Naive B cell (primary cell): ENCODE results near the gene BHMT2. TPM values are rescaled to one million over a fixed set of nuclear protein-coding genes. Genes with fewer than 3 reads are reported as not detected.
A peak's percentile ranks its signal among the peaks of the same experiment; 100 is the strongest.

Experiments
- ATAC-seq, 2 donors: fragments of 150-1000 bp; cut with Tn5 transposase; 2 replicates each; pipeline ENCODE4 v1.10.0; 2021; ENCODE audit warnings: low read depth in 2 of 2, mild to moderate bottlenecking in 2 of 2, moderate library complexity in 2 of 2
- DNase-seq: peaks from one replicate; pipeline ENCODE4 v3.0.0; 2022
- H3K27ac Mint-ChIP-seq, 6 donors: one replicate each; pipeline ENCODE4 v1.8.0; 2020 to 2022; ENCODE audit warnings: mild to moderate bottlenecking in 6 of 6, mixed read lengths in 6 of 6, moderate library complexity in 5 of 6, inconsistent platforms in 2 of 6
- H3K27me3 Mint-ChIP-seq, 3 donors: one replicate each; pipeline ENCODE4 v1.8.0; 2021 to 2022; ENCODE audit warnings: mixed read lengths in 3 of 3, mild to moderate bottlenecking in 1 of 3
- H3K36me3 Mint-ChIP-seq, 2 donors: one replicate each; pipeline ENCODE4 v1.8.0; 2020 to 2022; ENCODE audit warnings: mixed read lengths in 2 of 2, inconsistent platforms in 1 of 2, mild to moderate bottlenecking in 1 of 2
- H3K4me1 Mint-ChIP-seq, 3 donors: one replicate each; pipeline ENCODE4 v1.8.0; 2020 to 2022; ENCODE audit warnings: mixed read lengths in 3 of 3, inconsistent platforms in 1 of 3, mild to moderate bottlenecking in 1 of 3, moderate library complexity in 1 of 3
- H3K4me3 Mint-ChIP-seq, 8 donors: one replicate each; pipeline ENCODE4 v1.8.0; 2020 to 2022; ENCODE audit warnings: mild to moderate bottlenecking in 8 of 8, mixed read lengths in 8 of 8, moderate library complexity in 8 of 8, inconsistent platforms in 2 of 8
- H3K9me3 Mint-ChIP-seq, 7 donors: one replicate each; pipeline ENCODE4 v1.8.0; 2020 to 2022; ENCODE audit warnings: mixed read lengths in 7 of 7, mild to moderate bottlenecking in 5 of 7, inconsistent platforms in 2 of 7, moderate library complexity in 1 of 7
- polyA plus RNA-seq, 6 donors: library from polyadenylated mRNA; unstranded; fragments of 300-500 nt; fragmentation: Illumina TruSeq; gene quantifications; one replicate each; pipeline ENCODE4 v1.2.3, GENCODE V29; 2021; ENCODE audit warnings: low read depth in 6 of 6

Gene BHMT2
- polyA plus RNA-seq, 6 donors from 2014 or later: not detected

DNA sequence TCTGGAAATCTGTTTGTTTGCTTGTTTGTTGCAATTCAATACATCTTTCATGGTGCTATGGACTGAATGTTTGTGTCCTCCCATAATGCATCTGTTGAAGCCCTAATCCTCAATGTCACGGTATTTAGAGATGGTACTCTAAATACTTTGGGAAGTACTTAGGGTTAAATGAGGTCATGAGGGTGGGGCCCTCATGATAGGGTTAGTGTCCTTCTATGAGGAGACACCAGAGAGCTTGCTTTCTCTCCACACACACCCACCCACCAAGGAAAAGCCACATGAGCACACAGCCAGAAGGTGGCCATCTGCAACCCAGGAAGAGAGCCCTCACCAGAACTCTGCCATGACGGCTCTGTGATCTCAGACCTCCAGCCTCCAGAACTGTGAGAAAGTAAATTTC, 32.8 kb upstream of the BHMT2 start:
- Mint-ChIP-seq H3K9me3 (peaks cover 0 to 4% (median 1%) of the 10 kb centered on the region in 7 donors), H3K4me3 (no peak overlapping the region), H3K27ac (no peak overlapping the region), H3K36me3 (no peaks in the 10 kb centered on the region), H3K27me3 (no peaks in the 10 kb centered on the region), H3K4me1 (no peaks in the 10 kb centered on the region)
- ATAC-seq: no peak
- no peak for DNase-seq

DNA sequence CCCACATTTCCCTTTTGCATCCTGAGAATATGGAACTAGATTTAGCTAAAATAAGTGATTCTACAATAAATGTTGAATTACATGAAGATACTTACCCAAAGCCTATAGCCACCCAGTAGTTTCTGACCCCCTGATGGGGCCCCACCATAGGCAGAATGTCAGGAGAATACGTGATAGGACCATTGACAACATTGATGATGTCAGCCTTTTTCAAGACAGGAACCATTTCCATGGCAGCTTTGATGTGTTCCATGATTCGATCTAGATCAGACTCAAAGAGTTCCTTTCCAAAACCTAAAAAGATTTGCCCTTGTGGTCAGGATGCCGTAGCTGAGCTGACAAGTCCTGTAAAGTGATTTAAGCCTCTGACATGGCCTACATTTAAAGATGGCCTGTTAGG, 27.4 kb upstream of the BHMT2 start:
- no peaks in the 10 kb centered on the region for H3K4me1 Mint-ChIP-seq
- no peaks in the 10 kb centered on the region for H3K36me3 Mint-ChIP-seq
- no peak for DNase-seq
- no peak for ATAC-seq
- H3K27me3 Mint-ChIP-seq: peaks cover 0 to 11% (median 7%) of the 10 kb centered on the region in 3 donors
- no peak overlapping the region for H3K27ac Mint-ChIP-seq
- H3K4me3 Mint-ChIP-seq: no peak overlapping the region
- peaks cover 0 to 3% (median 0%) of the 10 kb centered on the region in 7 donors for H3K9me3 Mint-ChIP-seq

DNA sequence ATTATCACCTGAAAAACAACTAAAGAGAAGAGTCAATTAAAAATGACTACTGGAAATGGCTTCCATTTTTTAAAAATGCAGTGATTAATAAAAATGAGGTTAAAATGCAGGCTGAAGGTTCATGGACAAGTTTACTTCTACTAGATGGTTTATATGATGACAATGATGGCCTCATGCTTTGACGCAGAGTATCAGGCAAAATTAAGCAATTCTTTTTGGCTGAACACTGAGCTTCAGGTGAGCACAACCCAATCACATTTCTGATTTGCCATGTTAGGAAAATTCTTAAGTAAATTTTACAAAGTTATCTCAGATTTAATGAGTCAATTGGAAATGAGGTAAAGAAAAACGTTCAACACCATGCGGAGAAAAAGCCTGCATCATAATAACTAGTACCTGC, 22.4 kb upstream of the BHMT2 start:
- H3K36me3 Mint-ChIP-seq: no peaks in the 10 kb centered on the region
- H3K27me3 Mint-ChIP-seq: peaks cover 0 to 22% (median 20%) of the 10 kb centered on the region in 3 donors
- DNase-seq (no peak), ATAC-seq (no peak)
- H3K9me3 Mint-ChIP-seq: peaks cover 0 to 11% (median 2%) of the 10 kb centered on the region in 7 donors
- H3K4me1 Mint-ChIP-seq: no peaks in the 10 kb centered on the region
- no peak overlapping the region for H3K27ac Mint-ChIP-seq
- no peak overlapping the region for H3K4me3 Mint-ChIP-seq

DNA sequence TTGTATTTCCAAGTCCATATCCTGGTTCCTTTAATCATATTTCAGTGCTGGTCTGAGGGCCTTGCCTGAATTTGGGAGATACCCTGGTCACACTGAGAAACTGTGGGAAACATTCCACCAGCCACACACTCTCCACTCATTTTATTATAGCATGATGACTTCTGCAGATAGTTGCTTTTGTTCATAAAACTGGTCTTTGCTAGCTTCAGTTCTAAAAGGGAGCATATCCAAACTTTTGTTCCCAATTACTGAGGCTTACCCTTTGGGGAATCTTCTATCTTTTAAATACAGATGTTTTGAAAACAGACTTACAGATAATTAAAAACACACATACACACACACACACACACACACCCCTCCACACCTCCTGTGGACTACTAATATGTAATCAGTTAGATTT, 21.1 kb upstream of the BHMT2 start:
- ATAC-seq: no peak
- no peak for DNase-seq
- Mint-ChIP-seq H3K4me1 (no peaks in the 10 kb centered on the region), H3K27ac (peak overlapping the region in 1 of 6 donors; percentile 1), H3K36me3 (no peaks in the 10 kb centered on the region), H3K4me3 (no peak overlapping the region), H3K9me3 (peaks cover 0 to 16% (median 2%) of the 10 kb centered on the region in 7 donors), H3K27me3 (peaks cover 0 to 22% (median 20%) of the 10 kb centered on the region in 3 donors)

DNA sequence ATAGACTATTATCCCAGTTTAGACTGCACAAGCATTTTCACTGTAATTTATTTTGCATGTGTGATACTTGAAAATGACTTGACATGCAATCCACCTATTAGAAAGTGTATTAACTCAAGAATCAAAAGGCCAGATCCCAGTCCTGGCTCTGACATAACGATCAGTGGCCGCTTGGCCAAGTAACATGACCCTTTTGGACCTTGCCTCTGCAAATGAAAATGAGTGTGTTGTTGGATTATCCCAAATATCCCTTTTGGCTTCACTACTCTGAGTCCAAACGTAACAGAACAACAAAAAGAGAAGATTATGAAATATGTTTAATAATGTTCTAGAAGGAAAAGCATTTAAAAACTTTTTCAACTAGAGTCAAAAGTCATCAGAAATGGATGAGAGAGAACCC, 19.1 kb upstream of the BHMT2 start:
- H3K27me3 Mint-ChIP-seq: peaks cover 0 to 31% (median 22%) of the 10 kb centered on the region in 3 donors
- no peak overlapping the region for H3K4me3 Mint-ChIP-seq
- no peaks in the 10 kb centered on the region for H3K4me1 Mint-ChIP-seq
- H3K27ac Mint-ChIP-seq: no peak overlapping the region
- H3K36me3 Mint-ChIP-seq: no peaks in the 10 kb centered on the region
- H3K9me3 Mint-ChIP-seq: peaks cover 0 to 16% (median 2%) of the 10 kb centered on the region in 7 donors
- ATAC-seq (no peak), DNase-seq (no peak)

DNA sequence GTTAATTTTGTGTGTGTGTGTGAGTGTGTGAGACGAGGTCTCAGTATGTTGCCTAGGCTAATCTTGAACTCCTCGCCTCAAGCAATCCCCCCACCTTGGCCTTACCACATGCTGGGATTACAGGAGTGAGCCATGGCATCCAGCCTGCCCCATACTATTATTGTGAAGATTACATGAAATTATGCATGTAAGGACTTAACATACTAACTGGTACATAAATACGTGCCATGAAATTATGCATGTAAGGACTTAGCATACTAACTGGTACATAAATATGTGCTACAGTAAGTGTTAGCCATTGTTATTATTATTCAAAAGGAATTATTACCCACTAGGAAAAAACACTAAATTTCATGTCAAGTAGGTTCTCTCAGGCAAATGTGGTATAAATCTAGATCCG, 16.2 kb upstream of the BHMT2 start:
- Mint-ChIP-seq H3K27me3 (peaks cover 0 to 27% (median 7%) of the 10 kb centered on the region in 3 donors), H3K4me3 (no peak overlapping the region), H3K36me3 (no peaks in the 10 kb centered on the region), H3K4me1 (no peaks in the 10 kb centered on the region), H3K9me3 (peaks cover 0 to 16% (median 2%) of the 10 kb centered on the region in 7 donors), H3K27ac (no peak overlapping the region)
- DNase-seq (no peak), ATAC-seq (no peak)

DNA sequence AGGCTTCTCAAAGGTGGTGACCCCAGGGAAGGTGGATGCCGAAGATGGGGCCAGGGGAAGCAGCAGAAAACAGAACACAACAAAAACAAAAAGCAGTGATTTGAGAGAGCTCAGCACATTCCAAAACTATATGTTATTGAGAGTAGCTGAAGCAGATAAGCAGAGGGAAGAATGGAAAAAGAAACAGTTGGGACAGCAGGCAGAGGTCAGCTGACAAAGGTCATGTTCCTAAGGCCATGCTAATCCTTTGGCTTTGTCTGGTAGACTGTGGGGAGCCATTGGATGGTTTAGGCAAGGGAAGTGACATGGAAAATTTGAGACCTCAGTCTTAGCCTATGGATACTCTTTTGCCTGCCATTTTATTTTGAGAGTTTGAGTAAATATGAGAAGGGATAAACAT, 14.6 kb upstream of the BHMT2 start:
- Mint-ChIP-seq H3K4me3 (no peak overlapping the region), H3K27ac (no peak overlapping the region), H3K36me3 (no peaks in the 10 kb centered on the region), H3K27me3 (peaks cover 0 to 22% (median 4%) of the 10 kb centered on the region in 3 donors), H3K4me1 (no peaks in the 10 kb centered on the region), H3K9me3 (peaks cover 0 to 16% (median 2%) of the 10 kb centered on the region in 7 donors)
- ATAC-seq: no peak
- no peak for DNase-seq

DNA sequence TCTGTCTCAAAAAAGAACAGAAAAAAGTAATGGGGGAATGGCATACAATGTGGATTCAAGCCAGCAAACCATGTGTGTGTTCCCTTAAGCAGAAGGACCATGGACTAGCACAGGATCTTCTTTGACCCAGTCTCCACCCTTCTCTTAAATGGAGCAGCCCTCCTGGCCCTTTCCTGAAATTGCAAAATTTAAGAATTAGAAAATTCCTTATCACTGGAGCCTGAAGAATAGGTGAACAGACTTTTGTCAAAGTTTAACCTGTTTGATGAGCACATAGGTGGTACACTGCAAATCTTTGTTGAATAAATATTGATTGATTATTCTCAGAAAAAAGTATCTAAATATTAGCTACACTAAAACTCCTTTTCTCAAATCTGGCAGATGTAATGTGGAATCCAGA, 12.7 kb upstream of the BHMT2 start:
- Mint-ChIP-seq H3K36me3 (no peaks in the 10 kb centered on the region), H3K9me3 (peaks cover 0 to 9% (median 0%) of the 10 kb centered on the region in 7 donors), H3K4me1 (no peaks in the 10 kb centered on the region), H3K4me3 (no peak overlapping the region), H3K27ac (no peak overlapping the region), H3K27me3 (peaks cover 4 to 38% (median 11%) of the 10 kb centered on the region in 3 donors)
- DNase-seq (no peak), ATAC-seq (no peak)

DNA sequence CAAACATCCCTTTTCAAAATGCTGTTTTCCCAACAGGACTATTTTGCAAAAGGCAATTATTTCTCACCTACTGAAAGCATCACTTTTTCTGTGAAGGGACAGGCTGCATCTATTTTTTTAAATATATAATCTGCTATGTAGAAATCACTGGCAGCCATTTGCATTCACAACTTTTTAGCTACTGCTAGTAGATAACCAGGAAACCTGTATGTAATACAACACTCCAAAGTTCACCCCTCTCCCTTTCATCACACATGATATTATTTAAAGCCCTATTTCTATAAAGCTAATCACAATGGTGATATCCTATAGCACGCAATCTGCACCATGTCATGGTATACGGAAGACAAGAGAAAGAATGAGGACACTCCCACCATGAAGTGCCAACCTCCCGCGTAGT, 9.9 kb upstream of the BHMT2 start:
- DNase-seq (no peak), ATAC-seq (no peak)
- H3K27ac Mint-ChIP-seq: no peak overlapping the region
- no peak overlapping the region for H3K4me3 Mint-ChIP-seq
- H3K27me3 Mint-ChIP-seq: peaks cover 19 to 39% (median 21%) of the 10 kb centered on the region in 3 donors
- no peaks in the 10 kb centered on the region for H3K9me3 Mint-ChIP-seq
- no peaks in the 10 kb centered on the region for H3K4me1 Mint-ChIP-seq
- no peaks in the 10 kb centered on the region for H3K36me3 Mint-ChIP-seq

DNA sequence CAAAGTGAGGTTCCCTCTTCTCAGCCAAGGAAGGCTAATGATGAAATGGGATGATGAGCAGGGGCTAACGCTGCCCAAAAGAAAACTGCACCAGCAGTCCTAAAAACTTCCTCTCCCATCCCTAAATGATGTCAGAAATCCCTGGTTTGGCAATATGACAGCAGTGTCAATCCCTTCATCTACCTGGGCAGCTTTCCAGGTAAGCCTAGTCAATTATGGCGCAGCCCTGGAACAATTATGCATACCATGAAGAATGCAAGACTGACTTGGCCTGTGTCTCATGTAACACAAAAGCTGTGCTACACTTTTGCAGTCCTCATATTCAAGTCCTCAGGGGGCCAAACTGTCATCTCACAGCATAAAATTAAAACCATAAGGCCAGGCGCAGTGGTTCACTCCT, 7.1 kb upstream of the BHMT2 start:
- no peak overlapping the region for H3K4me3 Mint-ChIP-seq
- peaks cover 26 to 27% (median 26%) of the 10 kb centered on the region in 3 donors for H3K27me3 Mint-ChIP-seq
- H3K9me3 Mint-ChIP-seq: no peaks in the 10 kb centered on the region
- H3K4me1 Mint-ChIP-seq: no peaks in the 10 kb centered on the region
- H3K27ac Mint-ChIP-seq: no peak overlapping the region
- no peak for ATAC-seq
- DNase-seq: no peak
- H3K36me3 Mint-ChIP-seq: no peaks in the 10 kb centered on the region

DNA sequence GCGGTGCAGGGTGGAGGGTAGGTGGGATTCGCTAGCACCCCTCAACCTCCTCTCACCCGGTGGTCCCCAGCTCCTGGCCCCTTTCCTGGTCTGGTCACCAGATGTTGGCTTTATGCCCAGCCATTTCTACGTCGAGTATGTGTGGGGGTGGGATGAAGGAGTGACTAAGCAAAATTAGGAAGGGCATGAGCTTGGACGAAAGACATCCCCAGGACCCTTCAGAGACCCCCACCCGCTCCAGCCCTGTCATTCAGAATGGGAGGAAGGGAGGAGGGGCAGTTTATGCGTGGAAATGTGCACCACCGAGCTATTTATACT, 742 bp downstream of the BHMT2 start:
- DNase-seq (no peak), ATAC-seq (no peak)
- Mint-ChIP-seq H3K36me3 (peaks cover 0 to 3% of the 10 kb centered on the region in 2 donors), H3K4me1 (peaks cover 0 to 2% (median 0%) of the 10 kb centered on the region in 3 donors), H3K27me3 (peaks cover 34 to 51% (median 45%) of the 10 kb centered on the region in 3 donors), H3K9me3 (peaks cover 0 to 23% (median 4%) of the 10 kb centered on the region in 7 donors), H3K27ac (peak overlapping the region in 1 of 6 donors; percentile 37), H3K4me3 (no peak overlapping the region)

DNA sequence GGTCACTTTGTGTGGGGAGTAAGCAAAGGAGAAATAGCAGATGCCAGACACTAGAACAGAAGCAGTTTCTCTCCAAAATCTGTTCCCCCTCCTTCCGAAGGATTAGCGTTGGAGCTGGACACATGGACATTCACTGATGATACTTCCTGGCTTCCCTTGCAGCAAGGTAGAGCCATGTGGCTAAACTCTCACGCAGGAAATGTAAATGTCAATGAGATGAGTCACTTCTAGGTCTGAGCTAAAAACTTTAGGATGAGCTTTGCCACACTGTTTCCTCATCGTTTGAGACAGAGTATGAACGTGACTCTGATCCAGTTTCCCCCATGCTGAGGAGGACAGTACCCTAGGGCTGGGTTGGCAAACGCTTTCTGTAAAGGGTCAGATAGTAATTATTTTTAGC, 5.1 kb downstream of the BHMT2 start:
- ATAC-seq (no peak), DNase-seq (no peak)
- no peaks in the 10 kb centered on the region for H3K4me1 Mint-ChIP-seq
- peaks cover 0 to 3% of the 10 kb centered on the region in 2 donors for H3K36me3 Mint-ChIP-seq
- H3K27ac Mint-ChIP-seq: no peak overlapping the region
- H3K4me3 Mint-ChIP-seq: no peak overlapping the region
- peaks cover 21 to 48% (median 35%) of the 10 kb centered on the region in 3 donors for H3K27me3 Mint-ChIP-seq
- H3K9me3 Mint-ChIP-seq: peaks cover 0 to 13% (median 4%) of the 10 kb centered on the region in 7 donors

DNA sequence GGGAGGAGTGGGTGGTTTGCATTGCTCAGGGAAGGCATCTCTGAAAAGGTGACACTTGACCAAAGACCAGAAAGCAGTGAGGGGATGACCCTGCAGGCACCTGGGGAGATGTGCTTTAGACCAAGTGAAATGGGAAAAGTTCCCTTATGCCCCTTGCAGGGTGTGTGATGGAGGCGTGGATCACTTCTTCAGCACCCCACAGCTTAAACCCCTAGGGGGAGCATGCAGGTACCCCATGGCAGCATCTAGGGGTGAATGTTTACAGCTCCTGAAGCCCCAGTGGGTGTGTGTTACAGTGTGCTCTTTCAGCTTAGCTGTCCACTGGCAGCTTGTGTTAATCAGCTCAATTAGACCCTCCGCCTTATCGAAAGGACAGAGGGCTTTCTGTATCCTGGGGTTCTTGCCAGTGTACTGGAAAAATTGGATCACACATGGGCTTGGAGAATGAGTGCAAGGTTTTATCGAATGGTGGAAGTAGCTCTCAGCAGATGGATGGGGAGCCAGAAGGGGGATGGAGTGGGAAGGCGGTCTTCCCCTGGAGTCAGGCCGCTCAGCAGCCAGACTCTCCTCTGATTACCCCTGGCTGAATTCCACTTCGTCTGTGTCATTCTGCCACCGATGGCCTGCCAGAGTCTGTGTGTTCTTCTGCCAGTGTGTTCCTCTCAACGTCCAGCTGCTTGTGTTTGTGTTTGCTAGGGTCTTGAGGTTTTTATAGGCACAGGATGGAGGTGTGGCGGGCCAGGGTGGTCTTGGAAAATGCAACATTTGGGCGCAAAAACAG, 6.3 kb downstream of the BHMT2 start:
- no peak overlapping the region for H3K27ac Mint-ChIP-seq
- H3K9me3 Mint-ChIP-seq: peaks cover 0 to 13% (median 4%) of the 10 kb centered on the region in 7 donors
- peaks cover 19 to 37% (median 26%) of the 10 kb centered on the region in 3 donors for H3K27me3 Mint-ChIP-seq
- H3K4me1 Mint-ChIP-seq: no peaks in the 10 kb centered on the region
- DNase-seq (no peak), ATAC-seq (no peak)
- peaks cover 0 to 3% of the 10 kb centered on the region in 2 donors for H3K36me3 Mint-ChIP-seq
- H3K4me3 Mint-ChIP-seq: no peak overlapping the region

DNA sequence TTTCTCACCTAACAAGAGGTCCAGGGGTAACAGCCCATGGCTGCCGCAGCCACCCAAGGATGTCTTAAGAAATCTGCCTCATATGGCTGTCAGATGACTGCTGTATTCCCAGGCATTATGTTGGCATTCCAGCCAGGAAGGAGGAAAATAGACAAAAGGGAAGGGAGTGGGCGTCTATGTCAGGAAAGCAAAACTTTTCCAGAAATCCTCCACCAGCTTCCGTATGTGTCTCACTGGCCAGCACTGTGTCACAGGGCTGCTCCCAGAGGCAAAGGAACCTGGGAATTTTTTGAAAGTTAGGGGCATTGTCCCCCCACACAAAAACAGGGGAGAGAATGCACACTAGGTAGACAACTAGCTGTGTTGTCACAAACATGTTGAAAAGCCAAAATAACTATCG, 7.3 kb downstream of the BHMT2 start:
- H3K4me3 Mint-ChIP-seq: no peak overlapping the region
- no peak overlapping the region for H3K27ac Mint-ChIP-seq
- peaks cover 9 to 27% (median 16%) of the 10 kb centered on the region in 3 donors for H3K27me3 Mint-ChIP-seq
- H3K4me1 Mint-ChIP-seq: no peaks in the 10 kb centered on the region
- peaks cover 0 to 13% (median 2%) of the 10 kb centered on the region in 7 donors for H3K9me3 Mint-ChIP-seq
- peaks cover 0 to 3% of the 10 kb centered on the region in 2 donors for H3K36me3 Mint-ChIP-seq
- no peak for ATAC-seq
- no peak for DNase-seq
